22Rv1 (cell line): ENCODE results near the gene P2RY14.

ENCODE experiments used
- H3K27ac ChIP-seq: fragments of 450-650 bp; 2 replicates; pipeline ENCODE4 v1.5.1; 2017
- ZFX ChIP-seq: fragments of 450-650 bp; IDR thresholded peaks from 2 replicates; pipeline ENCODE4 v1.6.1; 2017; ENCODE audit warnings: antibody characterized with exemption, borderline replicate concordance
- TF ChIP-seq, protein P1 (sequence below): fragments of 450-650 bp; IDR thresholded peaks from 2 replicates; pipeline ENCODE4 v1.5.1; 2017; ENCODE audit warnings: mild to moderate bottlenecking

P2RY14 gene

GRCh38 chr3:151318313-151318712 is 40.0 kb upstream of the P2RY14 start:
- H3K27ac ChIP-seq: no peak overlapping the region
- no peak for TF ChIP-seq ZFX
- TF ChIP-seq, protein P1, sequence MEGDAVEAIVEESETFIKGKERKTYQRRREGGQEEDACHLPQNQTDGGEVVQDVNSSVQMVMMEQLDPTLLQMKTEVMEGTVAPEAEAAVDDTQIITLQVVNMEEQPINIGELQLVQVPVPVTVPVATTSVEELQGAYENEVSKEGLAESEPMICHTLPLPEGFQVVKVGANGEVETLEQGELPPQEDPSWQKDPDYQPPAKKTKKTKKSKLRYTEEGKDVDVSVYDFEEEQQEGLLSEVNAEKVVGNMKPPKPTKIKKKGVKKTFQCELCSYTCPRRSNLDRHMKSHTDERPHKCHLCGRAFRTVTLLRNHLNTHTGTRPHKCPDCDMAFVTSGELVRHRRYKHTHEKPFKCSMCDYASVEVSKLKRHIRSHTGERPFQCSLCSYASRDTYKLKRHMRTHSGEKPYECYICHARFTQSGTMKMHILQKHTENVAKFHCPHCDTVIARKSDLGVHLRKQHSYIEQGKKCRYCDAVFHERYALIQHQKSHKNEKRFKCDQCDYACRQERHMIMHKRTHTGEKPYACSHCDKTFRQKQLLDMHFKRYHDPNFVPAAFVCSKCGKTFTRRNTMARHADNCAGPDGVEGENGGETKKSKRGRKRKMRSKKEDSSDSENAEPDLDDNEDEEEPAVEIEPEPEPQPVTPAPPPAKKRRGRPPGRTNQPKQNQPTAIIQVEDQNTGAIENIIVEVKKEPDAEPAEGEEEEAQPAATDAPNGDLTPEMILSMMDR: no peak

DNA sequence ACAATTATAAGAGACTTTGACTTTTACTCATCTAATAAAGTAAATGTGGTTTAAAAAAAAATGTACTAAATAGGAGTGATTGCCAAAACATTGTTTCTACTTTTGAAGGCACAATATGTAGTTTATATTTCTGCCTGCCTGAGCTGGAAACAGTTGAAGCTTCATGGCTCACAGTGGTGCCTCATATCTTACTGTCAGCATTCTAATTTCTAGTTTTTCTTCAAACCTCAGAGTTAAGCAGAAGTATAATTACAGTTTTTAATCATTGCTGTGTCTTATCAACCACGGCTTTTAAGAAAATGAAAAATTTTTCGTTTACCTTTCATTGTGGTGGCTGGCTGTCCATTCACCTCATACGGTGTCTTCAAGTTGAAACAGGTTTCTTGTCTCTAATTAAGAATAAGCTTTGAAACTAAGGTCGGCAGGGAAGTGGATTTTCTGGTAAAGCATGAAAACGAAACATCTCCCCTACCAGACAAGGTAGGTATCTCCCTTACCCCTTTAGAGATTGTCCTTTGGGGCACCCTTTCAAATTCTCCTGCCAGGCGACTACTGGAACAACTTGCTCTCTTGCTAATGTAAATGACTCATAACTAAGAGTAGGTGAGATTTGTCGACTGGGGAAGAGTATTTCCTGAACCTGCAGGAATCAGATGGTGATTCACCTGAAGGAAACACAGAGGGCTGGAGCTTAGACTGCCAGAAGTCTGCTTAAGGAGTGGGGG is 38.1 kb upstream of the P2RY14 start, which contains the start of gene GPR87:
Gene GPR87 (minus strand): TSS at position 554 of the 725 bp plus-strand sequence. CDS start 16,720 bp downstream, outside the sequence.
- H3K27ac ChIP-seq: no peak within 1 kb of the TSS

GRCh38 chr3:151315846-151316245 is 37.5 kb upstream of the P2RY14 start:
- no peak overlapping the region for H3K27ac ChIP-seq

More for the DNA sequence above, 38.1 kb upstream of the P2RY14 start, which contains the start of gene GPR87:
- TF ChIP-seq ZFX: no peak
- TF ChIP-seq, protein P1: no peak

GRCh38 chr3:151315136-151315535 is 36.8 kb upstream of the P2RY14 start:
- no peak overlapping the region for H3K27ac ChIP-seq
- TF ChIP-seq ZFX: no peak
- TF ChIP-seq, protein P1: no peak

More at GRCh38 chr3:151315846-151316245, 37.5 kb upstream of the P2RY14 start:
- no peak for TF ChIP-seq ZFX
- TF ChIP-seq, protein P1: no peak

GRCh38 chr3:151314593-151314992 is 36.3 kb upstream of the P2RY14 start:
- H3K27ac ChIP-seq: no peak overlapping the region
- TF ChIP-seq ZFX: no peak
- TF ChIP-seq, protein P1: no peak

DNA sequence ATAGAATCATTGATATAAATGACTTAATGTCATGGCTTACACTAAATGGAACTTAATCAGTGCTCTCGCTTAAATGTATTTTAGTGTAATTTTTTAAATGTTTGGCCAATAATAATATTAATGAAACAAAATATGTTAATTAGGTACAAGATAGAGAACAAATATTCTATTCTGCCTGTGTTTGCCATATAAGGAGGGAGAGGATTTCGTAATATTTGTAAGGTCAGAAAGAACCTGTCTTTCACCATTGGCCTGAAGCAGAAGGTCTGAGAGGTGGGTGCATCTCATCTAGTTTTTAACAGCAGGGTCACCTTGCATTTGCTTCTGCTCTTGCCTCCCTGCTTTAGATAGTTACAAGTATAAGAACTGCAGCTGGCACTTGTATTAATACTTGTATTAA is 35.8 kb upstream of the P2RY14 start:
- H3K27ac ChIP-seq: no peak overlapping the region
- TF ChIP-seq, protein P1: no peak
- TF ChIP-seq ZFX: no peak

DNA sequence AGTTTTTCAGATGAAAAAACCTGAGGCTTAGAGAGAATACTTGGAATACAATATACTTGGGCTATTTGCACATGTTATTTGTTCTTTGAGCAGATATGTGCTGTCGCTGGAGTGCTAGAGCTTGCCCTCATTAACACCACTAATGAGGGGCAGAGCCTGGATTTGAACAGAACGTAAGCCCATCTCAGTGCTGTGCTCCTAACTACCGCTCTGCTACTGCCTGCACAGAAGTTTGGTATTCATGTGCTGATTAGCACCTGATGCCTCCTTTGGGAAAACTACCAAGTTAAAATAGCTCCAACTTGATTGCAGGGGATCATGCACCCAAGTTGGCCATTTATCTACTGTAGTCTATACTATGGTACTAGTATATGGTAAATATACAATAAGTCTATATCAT is 34.6 kb upstream of the P2RY14 start:
- TF ChIP-seq, protein P1: no peak
- TF ChIP-seq ZFX: no peak
- H3K27ac ChIP-seq: no peak overlapping the region
